ENCODE data around the gene INPP4B. TPM values are rescaled to one million over a fixed set of nuclear protein-coding genes. Genes with fewer than 3 reads are reported as not detected.

INPP4B gene
- total RNA-seq, 1 experiment from 2014 or later = 114 TPM

DNA sequence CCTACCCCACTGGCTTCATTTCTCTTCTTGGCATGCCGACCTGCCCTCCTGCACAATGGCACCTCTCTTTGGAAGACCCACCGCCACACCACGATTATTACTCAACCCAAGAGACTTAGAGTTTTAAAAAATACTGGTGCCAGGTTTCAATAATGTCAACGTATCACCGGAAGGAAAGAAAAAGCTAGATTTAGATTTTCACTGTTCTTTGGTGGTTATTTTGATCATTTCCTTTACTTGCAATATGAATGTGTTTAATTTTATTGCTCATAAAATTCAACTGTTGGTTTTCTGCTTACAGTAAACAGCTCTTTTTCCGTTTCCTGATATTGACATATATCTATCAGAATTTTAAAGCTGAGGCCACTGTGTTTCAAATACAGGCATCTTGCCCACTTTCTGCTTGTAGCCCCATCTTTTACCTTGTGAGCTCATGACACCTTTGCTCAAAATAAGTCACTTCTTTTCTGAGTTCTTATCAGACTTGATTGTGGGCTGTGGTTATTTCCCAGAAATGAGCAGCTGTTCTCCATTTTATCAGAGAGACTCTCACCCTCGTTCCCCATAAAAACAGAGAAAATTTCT lies 439.1 kb downstream of the INPP4B start:
- TF ChIP-seq, protein P1, sequence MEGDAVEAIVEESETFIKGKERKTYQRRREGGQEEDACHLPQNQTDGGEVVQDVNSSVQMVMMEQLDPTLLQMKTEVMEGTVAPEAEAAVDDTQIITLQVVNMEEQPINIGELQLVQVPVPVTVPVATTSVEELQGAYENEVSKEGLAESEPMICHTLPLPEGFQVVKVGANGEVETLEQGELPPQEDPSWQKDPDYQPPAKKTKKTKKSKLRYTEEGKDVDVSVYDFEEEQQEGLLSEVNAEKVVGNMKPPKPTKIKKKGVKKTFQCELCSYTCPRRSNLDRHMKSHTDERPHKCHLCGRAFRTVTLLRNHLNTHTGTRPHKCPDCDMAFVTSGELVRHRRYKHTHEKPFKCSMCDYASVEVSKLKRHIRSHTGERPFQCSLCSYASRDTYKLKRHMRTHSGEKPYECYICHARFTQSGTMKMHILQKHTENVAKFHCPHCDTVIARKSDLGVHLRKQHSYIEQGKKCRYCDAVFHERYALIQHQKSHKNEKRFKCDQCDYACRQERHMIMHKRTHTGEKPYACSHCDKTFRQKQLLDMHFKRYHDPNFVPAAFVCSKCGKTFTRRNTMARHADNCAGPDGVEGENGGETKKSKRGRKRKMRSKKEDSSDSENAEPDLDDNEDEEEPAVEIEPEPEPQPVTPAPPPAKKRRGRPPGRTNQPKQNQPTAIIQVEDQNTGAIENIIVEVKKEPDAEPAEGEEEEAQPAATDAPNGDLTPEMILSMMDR (IDR thresholded peaks at IDR 0.05; ENCODE audit: unreplicated experiment) = no peak
- no peaks in the 10 kb centered on the region for H3K27me3 Mint-ChIP-seq (ENCODE audit: unreplicated experiment)
- no TSS peak for BruUV-seq (replicated peaks)
- peak overlapping the region; percentile 95 for H3K27ac Mint-ChIP-seq (ENCODE audit: unreplicated experiment)
- H3K36me3 Mint-ChIP-seq (ENCODE audit: insufficient read depth, unreplicated experiment) = peaks cover 37% of the 10 kb centered on the region
- no peak overlapping the region for H3K4me3 Mint-ChIP-seq (ENCODE audit: low read depth, unreplicated experiment)
- no peaks in the 10 kb centered on the region for H3K9me3 Mint-ChIP-seq (ENCODE audit: low read depth, unreplicated experiment)
- no peak for DNase-seq
- H3K4me1 Mint-ChIP-seq (ENCODE audit: low read depth, unreplicated experiment) = peaks cover 39% of the 10 kb centered on the region
- CTCF ChIA-PET = interaction anchor here (1.1 to 1.9 kb wide), 2 partner anchors 10 to 67 kb away, joined by 4 to 5 read pairs; no protein-coding TSS in a partner anchor
- intact Hi-C loops (cut with micrococcal nuclease; ENCODE audit: unreplicated experiment) = loop anchor here (5.0 kb wide), 2 partner anchors 50 to 155 kb away; no protein-coding TSS in a partner anchor

DNA sequence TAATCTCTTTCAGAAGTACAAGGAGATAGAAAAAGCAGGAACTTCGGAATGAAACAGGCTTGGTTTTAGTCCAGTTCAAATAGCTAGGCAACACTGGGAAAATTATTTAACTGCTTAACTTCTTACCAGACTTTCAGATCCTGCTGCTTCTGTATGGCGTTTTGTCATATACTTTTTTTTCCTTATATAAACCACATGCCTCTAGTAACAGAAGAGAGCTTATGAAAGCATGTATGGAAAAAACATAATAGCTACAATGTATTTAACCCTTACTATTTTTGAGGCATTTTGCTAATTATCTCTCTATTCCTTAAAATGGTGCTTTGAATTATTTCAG lies 439.6 kb downstream of the INPP4B start:
- Mint-ChIP-seq H3K4me3 (ENCODE audit: low read depth, unreplicated experiment) (peak overlapping the region; percentile 72), H3K4me1 (ENCODE audit: low read depth, unreplicated experiment) (peaks cover 36% of the 10 kb centered on the region), H3K36me3 (ENCODE audit: insufficient read depth, unreplicated experiment) (peaks cover 37% of the 10 kb centered on the region), H3K27ac (ENCODE audit: unreplicated experiment) (peak overlapping the region; percentile 95), H3K9me3 (ENCODE audit: low read depth, unreplicated experiment) (no peaks in the 10 kb centered on the region), H3K27me3 (ENCODE audit: unreplicated experiment) (no peaks in the 10 kb centered on the region)
- BruUV-seq (replicated peaks) = no TSS peak
- TF ChIP-seq, protein P1 (IDR thresholded peaks at IDR 0.05; ENCODE audit: unreplicated experiment) = no peak
- CTCF ChIA-PET = interaction anchor here (1.6 to 1.9 kb wide), 2 partner anchors 10 to 67 kb away, joined by 3 to 5 read pairs; no protein-coding TSS in a partner anchor
- intact Hi-C loops (cut with micrococcal nuclease; ENCODE audit: unreplicated experiment) = loop anchor here (5.0 kb wide), 2 partner anchors 49 to 156 kb away; no protein-coding TSS in a partner anchor
- no peak for DNase-seq

DNA sequence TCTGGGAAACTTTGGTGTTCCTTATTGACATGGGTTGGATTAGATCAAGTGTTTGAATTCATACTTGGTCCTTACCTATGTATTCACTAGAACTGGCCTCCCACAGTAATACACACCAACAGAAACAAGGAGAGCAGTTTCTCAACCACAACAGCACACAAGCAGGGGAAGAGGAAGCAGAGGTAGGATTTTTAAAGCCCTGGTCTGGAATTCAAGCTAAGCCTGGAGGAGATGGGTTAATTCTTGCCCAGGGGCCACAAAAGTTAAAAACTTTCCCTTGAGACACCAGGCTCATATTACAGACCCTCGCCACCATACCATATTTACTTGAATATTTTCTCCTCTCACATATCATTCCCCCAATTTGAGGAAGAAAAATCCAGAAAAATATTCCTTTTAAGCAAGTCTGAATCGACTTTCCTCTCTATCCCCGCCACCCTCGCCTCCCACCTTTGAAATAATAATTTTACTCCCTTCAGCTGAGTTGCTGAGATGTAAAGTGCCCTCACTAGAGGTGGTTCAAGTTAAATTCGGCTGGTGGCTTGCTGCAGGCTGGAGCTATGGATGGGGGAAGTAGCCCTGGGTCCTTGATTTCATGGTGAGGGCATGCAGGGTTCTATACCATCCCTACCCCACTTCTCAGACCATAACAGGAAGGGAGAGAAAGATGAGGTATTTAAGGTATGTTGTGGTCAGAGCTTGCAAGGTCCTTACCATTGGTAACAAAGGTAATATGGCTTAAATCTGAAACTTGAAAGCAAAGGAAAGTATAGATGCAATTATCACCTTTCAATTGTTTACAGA lies 440.2 kb downstream of the INPP4B start:
- CTCF ChIA-PET = interaction anchor here (0.7 to 1.9 kb wide), 3 partner anchors 11 to 314 kb away, joined by 3 to 5 read pairs (median 3); no protein-coding TSS in a partner anchor
- TF ChIP-seq, protein P1 (IDR thresholded peaks at IDR 0.05; ENCODE audit: unreplicated experiment) = no peak
- Mint-ChIP-seq H3K36me3 (ENCODE audit: insufficient read depth, unreplicated experiment) (peaks cover 41% of the 10 kb centered on the region), H3K27ac (ENCODE audit: unreplicated experiment) (peak overlapping the region; percentile 95), H3K9me3 (ENCODE audit: low read depth, unreplicated experiment) (no peaks in the 10 kb centered on the region), H3K27me3 (ENCODE audit: unreplicated experiment) (no peaks in the 10 kb centered on the region), H3K4me1 (ENCODE audit: low read depth, unreplicated experiment) (peaks cover 36% of the 10 kb centered on the region), H3K4me3 (ENCODE audit: low read depth, unreplicated experiment) (peak overlapping the region; percentile 72)
- peak; percentile 30 for DNase-seq
- intact Hi-C loops (cut with micrococcal nuclease; ENCODE audit: unreplicated experiment) = loop anchor here (5.0 kb wide), 2 partner anchors 49 to 156 kb away; no protein-coding TSS in a partner anchor
- no TSS peak for BruUV-seq (replicated peaks)

DNA sequence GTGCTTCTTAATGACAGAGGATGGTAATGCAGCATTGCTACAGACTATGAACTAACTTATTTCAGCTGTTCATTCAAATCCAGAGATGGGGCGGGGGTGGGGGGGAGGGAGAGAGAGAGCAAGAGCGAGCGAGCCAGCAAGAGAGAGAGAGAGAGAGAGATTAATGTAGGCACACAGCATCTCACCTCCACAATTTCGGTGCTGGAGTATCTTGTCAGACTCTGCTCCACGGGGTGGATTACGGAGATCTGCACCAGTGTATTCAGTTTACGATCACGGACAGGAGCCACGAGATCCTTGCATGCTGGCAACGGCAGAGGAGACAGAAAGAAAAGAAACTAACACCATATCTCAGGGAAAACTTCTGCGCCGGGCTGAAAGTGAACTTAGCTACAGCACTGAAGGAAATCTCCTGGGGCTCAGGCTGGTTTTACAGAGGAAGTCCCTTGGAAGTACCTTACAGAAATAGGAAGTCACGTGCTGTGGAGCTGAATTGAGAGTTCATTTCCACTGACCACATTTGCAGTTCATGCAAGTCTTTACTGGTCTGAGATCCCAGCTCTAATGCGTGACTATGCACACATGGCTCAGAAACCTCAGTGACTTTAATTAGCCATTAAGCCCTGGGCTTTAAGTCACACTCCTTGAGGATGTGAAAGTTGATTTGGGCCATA lies 440.9 kb downstream of the INPP4B start:
- peak overlapping the region; percentile 72 for H3K4me3 Mint-ChIP-seq (ENCODE audit: low read depth, unreplicated experiment)
- peak overlapping the region; percentile 95 for H3K27ac Mint-ChIP-seq (ENCODE audit: unreplicated experiment)
- no peaks in the 10 kb centered on the region for H3K9me3 Mint-ChIP-seq (ENCODE audit: low read depth, unreplicated experiment)
- intact Hi-C loops (cut with micrococcal nuclease; ENCODE audit: unreplicated experiment) = loop anchor here (5.0 kb wide), 2 partner anchors 48 to 157 kb away; no protein-coding TSS in a partner anchor
- no peaks in the 10 kb centered on the region for H3K27me3 Mint-ChIP-seq (ENCODE audit: unreplicated experiment)
- BruUV-seq (replicated peaks) = TSS peak; percentile 77
- peak; percentile 15 for DNase-seq
- peaks cover 36% of the 10 kb centered on the region for H3K4me1 Mint-ChIP-seq (ENCODE audit: low read depth, unreplicated experiment)
- TF ChIP-seq, protein P1 (IDR thresholded peaks at IDR 0.05; ENCODE audit: unreplicated experiment) = no peak
- CTCF ChIA-PET = interaction anchor here (0.6 to 1.6 kb wide), 4 partner anchors 21 to 71 kb away, joined by 3 to 7 read pairs (median 4); no protein-coding TSS in a partner anchor
- H3K36me3 Mint-ChIP-seq (ENCODE audit: insufficient read depth, unreplicated experiment) = peaks cover 43% of the 10 kb centered on the region
